Spleen (tissue), 7 donors: ENCODE data around the gene CYB5B.

Source experiments
- POLR2A ChIP-seq, 3 donors: fragments of 450-650 bp; IDR thresholded peaks; one replicate each; pipeline ENCODE4 v1.5.1; 2017; ENCODE audit warnings: antibody characterized with exemption in 3 of 3, mild to moderate bottlenecking in 1 of 3
- POLR2AphosphoS5 ChIP-seq, 3 donors: sonication (generic); formaldehyde crosslinking; IDR thresholded peaks; one replicate each; pipeline ENCODE4 v1.5.1; 2017; ENCODE audit warnings: antibody characterized with exemption in 3 of 3
- TF ChIP-seq, protein P1 (sequence below), 11 experiments: fragments of 200-600 bp in 7 of 11; fragments of 450-650 bp in 4 of 11; sonication (generic) in 4 of 11; IDR thresholded peaks in 8 of 11; conservative IDR thresholded peaks in 3 of 11; 1 replicate in 7 of 11; 2 replicates in 4 of 11; pipeline versions ENCODE4 v1.4.0 to v1.8.0; 2016 to 2021; ENCODE audit warnings: antibody characterized with exemption in 11 of 11, inconsistent platforms in 4 of 11, mild to moderate bottlenecking in 1 of 11
- donor health status: DM: no; HTN: no; CAD: no; lungs with moderate emphysema.
- donor health status: DM: no; HTN: no; CAD: no.
- donor health status: DM: no; HTN: no; CAD: no.

DNA sequence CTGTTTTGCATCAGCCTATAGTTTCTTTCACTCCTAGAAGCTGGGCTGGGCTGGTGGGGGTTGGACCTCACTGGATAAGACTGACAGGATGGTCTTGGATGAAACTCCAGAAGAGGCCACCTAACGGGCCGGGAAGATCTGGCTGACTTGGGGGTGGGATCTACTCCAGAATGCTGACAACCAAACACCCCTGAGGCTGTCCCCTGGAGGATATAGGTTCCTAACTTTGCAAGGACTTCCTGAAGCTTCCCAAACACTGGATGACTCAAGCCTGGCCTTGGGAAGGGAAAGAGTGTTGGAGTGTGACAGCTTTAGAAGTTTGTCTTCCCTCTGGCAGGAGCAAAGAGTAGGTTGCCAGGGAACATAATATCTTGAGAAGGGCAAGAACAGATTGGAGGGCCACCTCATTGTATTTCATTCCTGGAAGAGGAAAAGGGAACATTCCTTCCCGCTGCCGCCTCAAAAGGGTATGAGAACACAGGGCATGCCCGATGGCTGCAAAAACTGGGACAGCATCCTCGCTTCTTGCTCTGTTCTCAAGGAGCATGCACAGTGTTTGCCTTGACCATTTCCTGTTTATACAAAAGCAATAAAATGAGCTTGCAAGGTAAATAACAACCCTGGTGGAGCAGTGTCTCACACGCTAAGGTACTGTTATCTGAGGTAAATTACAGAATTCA, 6.8 kb upstream of the CYB5B start:
- TF ChIP-seq, protein P1, sequence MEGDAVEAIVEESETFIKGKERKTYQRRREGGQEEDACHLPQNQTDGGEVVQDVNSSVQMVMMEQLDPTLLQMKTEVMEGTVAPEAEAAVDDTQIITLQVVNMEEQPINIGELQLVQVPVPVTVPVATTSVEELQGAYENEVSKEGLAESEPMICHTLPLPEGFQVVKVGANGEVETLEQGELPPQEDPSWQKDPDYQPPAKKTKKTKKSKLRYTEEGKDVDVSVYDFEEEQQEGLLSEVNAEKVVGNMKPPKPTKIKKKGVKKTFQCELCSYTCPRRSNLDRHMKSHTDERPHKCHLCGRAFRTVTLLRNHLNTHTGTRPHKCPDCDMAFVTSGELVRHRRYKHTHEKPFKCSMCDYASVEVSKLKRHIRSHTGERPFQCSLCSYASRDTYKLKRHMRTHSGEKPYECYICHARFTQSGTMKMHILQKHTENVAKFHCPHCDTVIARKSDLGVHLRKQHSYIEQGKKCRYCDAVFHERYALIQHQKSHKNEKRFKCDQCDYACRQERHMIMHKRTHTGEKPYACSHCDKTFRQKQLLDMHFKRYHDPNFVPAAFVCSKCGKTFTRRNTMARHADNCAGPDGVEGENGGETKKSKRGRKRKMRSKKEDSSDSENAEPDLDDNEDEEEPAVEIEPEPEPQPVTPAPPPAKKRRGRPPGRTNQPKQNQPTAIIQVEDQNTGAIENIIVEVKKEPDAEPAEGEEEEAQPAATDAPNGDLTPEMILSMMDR (IDR thresholded peaks at IDR 0.05 in 8 of 11, conservative IDR thresholded peaks at IDR 0.05 in 3 of 11) = no peak
- no peak for TF ChIP-seq POLR2A (IDR thresholded peaks at IDR 0.05)
- no peak for TF ChIP-seq POLR2AphosphoS5 (IDR thresholded peaks at IDR 0.05)
